Stimulated activated CD4-positive, alpha-beta T cell treated with anti-CD3 and anti-CD28 coated beads, TNF-alpha, amount 100 ng/mL, for 48 hours (primary cell): Measurements from ENCODE around the gene PREPL.

Experiments used
- DNase-seq, 3 donors: peaks; one replicate each; pipeline ENCODE4 v3.0.0-alpha.2; 2020; ENCODE audit warnings: low read depth in 3 of 3

Gene PREPL

DNA sequence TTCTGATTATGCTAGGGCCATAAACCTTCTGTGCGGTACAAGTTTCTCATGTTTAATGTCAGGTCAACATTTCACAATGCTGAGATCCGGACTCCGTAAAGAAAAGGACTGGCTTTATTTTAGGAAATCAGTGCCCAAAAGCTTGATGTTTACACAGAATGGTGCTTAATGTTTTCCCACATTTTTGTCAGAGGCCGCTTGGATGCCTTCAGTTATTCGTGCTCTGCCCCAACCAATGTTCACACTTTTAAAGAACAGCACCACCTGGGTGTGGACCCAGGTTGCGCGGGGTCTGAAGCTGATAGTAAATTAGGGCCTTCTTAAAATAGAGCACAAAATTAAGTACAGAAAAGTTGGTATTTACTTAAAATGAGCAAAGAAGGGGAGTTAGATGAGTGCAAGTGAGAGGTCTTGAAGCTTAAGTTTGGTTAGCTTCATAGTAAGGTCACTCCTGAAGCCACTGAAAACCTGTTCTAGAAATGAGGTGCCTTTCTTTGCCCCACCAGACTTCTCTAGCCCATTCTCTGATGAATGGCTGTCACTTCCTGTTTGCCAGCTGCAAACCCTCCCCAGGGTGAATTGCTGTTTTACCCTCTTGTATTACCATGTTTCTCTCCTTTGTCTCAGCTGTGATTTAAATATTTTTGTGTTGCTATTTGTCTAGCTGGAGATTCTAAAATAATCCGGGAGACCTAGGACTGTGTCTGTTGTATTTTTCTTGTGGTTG lies 65.5 kb downstream of the PREPL start:
- no peak for DNase-seq

GRCh38 chr2:44295113-44295512 lies 66.2 kb downstream of the PREPL start:
- DNase-seq, result no peak

DNA sequence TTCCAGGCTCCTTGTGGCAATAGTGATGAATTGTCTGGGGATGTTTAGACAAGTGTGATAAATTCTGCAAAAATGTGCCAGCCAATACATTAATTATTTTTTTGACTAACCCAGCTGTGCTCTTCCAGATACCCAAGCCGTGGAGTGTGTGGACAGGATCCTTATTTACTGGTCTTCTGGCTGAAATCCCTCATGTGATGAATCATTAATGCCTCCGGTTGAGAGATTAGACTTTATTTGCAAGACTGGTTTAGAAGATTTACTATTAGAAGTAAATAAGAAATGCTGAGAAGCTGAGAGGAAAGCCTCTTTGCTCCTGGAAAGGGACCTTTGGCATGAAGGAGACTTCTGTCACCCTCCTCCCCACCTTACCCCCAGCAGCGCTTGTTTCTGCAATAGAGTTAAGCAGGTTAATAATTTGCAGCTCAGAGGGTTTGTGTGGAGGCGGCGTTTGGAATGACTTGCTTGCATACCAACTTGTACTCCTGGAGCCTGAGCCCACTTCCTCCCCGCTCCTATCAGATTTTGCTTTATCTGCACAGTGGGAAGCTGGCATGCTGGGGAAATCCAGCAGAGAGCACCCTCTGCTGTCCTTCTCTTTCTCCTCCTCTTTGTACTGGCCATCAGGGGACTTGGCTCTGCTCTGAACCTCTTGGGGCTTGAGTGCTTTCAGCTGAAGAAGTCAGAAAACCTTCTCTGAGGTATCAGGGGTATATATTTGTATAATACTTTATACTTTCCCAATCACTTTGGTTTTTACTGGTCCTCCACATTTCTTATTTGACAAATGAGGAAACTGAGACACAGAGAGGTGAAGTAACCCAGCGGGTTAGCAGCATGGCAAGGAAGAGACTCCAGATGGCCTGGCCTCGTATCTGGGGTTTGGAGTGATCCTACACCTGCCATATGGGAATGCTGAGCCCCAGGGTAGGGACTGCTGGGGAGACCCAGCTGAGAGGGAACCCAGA lies 69.7 kb downstream of the PREPL start:
- no peak for DNase-seq

DNA sequence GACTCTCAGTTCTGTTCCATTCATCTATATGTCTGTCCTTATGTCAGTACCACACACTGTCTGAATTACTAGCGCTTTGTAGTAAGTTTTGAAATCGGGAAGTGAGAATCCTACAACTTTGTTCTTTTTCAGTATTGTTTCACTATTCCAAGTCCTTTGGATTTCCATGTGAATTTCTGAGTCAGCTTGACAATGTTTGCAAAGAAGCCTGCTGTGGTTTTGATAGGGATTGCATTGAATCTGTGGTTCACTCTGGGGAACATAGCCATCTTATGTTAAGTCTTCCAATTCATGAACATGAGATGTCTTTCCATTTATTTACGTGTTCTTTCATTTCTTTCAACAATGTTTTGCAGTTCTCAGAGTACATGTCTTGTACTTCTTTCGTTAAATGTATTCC lies 71.0 kb downstream of the PREPL start:
- DNase-seq, result no peak

- DNase-seq, result no peak
Observed at GRCh38 chr2:44286884-44287638, 74.2 kb downstream of the PREPL start.

- no peak for DNase-seq
Observed at GRCh38 chr2:44286119-44286883, 75.0 kb downstream of the PREPL start.

DNA sequence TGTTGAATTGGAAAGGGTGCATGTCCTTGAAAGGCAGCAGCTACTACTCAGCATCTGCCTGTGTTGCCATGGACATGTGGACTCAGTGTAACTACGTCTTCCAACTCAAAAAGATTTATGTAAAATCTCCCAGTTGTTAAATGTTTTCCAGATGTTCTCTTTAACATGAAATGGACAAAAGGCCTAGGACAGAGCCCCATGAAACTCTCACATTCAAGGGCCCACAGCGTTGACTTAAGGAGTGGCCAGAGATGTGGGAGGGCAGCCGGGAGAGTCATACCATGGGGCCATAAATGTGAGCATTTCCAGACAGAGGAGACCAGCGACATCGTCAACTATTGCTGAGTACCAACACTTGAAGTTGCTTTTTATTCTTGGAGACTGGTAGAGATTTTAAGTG lies 76.1 kb downstream of the PREPL start:
- no peak for DNase-seq

DNA sequence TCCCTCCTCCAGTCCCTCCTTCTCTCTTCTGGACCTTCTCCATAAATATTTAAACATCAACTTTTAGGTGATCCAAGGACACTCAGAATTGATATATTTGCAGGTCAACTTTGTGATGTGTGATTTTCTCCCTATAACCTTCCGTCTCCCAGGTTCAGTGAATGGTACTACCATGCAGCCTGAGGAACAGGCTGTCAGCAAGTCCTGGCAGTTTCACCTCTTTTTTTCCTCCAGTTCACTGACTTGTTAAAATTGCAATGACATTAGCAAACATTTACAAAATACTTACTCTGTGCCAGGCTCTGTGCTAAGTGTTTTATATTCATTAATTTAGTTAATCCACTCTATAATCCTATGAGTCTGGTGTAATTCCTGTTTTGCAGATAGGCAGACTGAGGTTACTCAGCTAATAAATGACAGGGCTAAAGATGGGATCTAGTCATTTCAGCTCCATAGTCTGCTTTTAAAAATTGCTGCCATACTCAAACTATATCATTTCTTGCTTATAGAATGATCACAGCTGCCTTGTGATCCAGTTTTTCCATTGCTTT lies 78.1 kb downstream of the PREPL start:
- DNase-seq, result no peak

DNA sequence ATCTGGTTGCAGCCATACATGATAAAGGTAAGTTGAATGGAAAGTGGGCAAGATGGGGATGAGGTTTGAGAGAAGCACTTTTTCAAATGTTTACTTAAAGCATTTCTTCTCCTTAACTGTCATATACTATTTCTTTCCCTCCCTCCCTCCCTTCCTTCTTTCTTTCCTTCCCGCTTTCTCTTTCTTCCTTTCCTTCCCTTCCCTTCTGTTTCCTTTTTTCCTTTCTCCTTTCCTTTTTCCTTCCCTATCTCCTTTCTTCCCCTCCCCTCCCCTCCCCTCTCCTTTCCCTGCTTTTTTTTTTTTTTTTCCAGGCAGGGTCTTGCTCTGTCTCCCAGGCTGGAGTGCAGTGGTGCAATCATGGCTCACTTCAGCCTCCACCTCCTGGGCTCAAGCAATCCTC lies 80.4 kb downstream of the PREPL start:
- no peak for DNase-seq

GRCh38 chr2:44277541-44277940 lies 83.8 kb downstream of the PREPL start:
- DNase-seq, result no peak

DNA sequence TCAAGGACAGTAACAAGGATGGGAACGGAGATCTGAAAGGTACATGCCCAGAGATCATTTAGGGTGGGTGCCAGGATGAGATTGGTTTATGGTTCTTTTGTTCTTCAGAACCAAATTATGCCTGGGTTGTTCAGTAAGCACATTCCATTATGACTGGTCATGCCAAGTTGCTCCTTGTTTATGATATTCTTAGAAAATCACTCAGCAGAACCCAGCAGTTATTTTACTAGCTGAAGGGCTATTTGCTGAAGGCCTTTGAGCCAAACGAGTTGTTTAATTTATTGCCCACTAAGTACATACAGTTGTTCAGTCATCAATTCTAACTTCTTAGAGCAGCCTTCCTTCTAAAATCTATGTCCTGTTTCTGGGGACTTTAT lies 85.4 kb downstream of the PREPL start:
- no peak for DNase-seq

DNA sequence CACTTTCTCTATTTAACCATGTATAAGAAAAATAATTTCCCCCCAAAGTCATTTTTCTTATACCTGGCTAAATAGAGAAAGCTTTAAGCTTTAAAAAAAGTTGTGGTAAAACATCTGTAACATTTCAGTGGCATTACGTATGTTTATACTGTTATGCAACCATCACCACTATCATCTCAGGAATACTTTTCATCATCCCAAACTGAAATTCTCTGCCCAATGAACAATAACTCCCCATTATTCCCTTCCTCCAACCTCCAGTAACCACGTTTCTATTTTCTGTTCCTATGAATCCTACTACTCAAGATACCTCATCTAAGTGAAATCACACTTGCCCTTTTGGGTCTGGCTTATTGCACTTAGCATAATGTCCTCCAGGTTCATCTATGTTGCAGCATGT lies 87.7 kb downstream of the PREPL start:
- DNase-seq, result no peak

DNA sequence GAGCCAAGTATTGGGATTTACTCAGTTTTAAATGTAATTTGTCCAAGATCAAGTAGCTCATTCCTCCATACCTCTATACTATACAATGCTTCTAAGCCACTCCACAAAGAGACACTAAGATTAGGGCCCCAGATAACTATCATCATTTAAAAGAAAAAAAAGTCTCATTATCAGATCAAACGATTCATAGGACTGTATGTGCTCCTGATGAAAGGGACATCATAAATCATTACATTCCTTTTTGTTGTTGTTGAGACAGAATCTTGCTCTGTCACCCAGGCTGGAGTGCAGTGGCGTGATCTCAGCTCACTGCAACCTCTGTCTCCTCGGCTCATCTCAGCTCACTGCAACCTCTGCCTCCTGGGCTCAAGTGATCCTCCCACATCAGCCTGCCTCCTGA lies 88.2 kb downstream of the PREPL start:
- no peak for DNase-seq

- no peak for DNase-seq
Observed at GRCh38 chr2:44271296-44271695, 90.0 kb downstream of the PREPL start.

GRCh38 chr2:44269831-44270230 lies 91.5 kb downstream of the PREPL start:
- no peak for DNase-seq

- no peak for DNase-seq
Observed at GRCh38 chr2:44267796-44268648, 93.3 kb downstream of the PREPL start.
